Muscle of back (tissue), 11 donors: Measurements from ENCODE around the gene DCDC2. TPM values are rescaled to one million over a fixed set of nuclear protein-coding genes. Genes with fewer than 3 reads are reported as not detected.
"Not testable (repeated sequence)": the region's sequence is repeated elsewhere in the genome, so short reads cannot be mapped to it uniquely, and the experiment has no call there.

Source experiments
- DNase-seq, 3 donors: peaks; one replicate each; pipeline versions ENCODE4 v3.0.0 to v3.0.0-alpha.2; 2013
- polyA plus RNA-seq, 10 donors: library from polyadenylated mRNA; unstranded; fragments of 120-200 nt; gene quantifications; one replicate each; pipeline ENCODE4 v1.2.1, GENCODE V29; 2013; ENCODE audit not compliant: insufficient read length in 10 of 10

The DCDC2 gene
- polyA plus RNA-seq, 10 donors, result 0.05 to 0.22 (median 0.14) TPM

GRCh38 chr6:24327756-24328155 lies 30.1 kb downstream of the DCDC2 start:
- no peak for DNase-seq

- no peak for DNase-seq
These were observed 31.9 kb downstream of the DCDC2 start for GRCh38 chr6:24325978-24326377.

- DNase-seq, result no peak
These were observed 33.2 kb downstream of the DCDC2 start for GRCh38 chr6:24324617-24325016.

- no peak for DNase-seq
These were observed 34.1 kb downstream of the DCDC2 start for GRCh38 chr6:24323632-24324337.

- no peak for DNase-seq
These were observed 34.9 kb downstream of the DCDC2 start for GRCh38 chr6:24322924-24323323.

- DNase-seq, result not testable (repeated sequence)
These were observed 35.4 kb downstream of the DCDC2 start for GRCh38 chr6:24322446-24322845.

GRCh38 chr6:24321538-24322162 lies 36.2 kb downstream of the DCDC2 start:
- no peak for DNase-seq

GRCh38 chr6:24313251-24314141 lies 44.4 kb downstream of the DCDC2 start:
- no peak for DNase-seq

- not testable (repeated sequence) for DNase-seq
These were observed 46.1 kb downstream of the DCDC2 start for GRCh38 chr6:24311775-24312174.

- DNase-seq, result no peak
These were observed 50.0 kb downstream of the DCDC2 start for GRCh38 chr6:24307881-24308280.

- no peak for DNase-seq
These were observed 50.9 kb downstream of the DCDC2 start for GRCh38 chr6:24306936-24307335.

- no peak for DNase-seq
These were observed 51.8 kb downstream of the DCDC2 start for GRCh38 chr6:24306038-24306437.

- DNase-seq, result no peak
These were observed 60.9 kb downstream of the DCDC2 start for GRCh38 chr6:24296944-24297343.

- not testable (repeated sequence) for DNase-seq
These were observed 64.0 kb downstream of the DCDC2 start for GRCh38 chr6:24293852-24294251.

- no peak for DNase-seq
These were observed 70.6 kb downstream of the DCDC2 start for GRCh38 chr6:24287239-24287638.

GRCh38 chr6:24284006-24284405 lies 73.9 kb downstream of the DCDC2 start:
- DNase-seq, result no peak

GRCh38 chr6:24283043-24283985 lies 74.5 kb downstream of the DCDC2 start:
- peak; percentile 46 to 85 (median 59) for DNase-seq

GRCh38 chr6:24274441-24275083 lies 83.3 kb downstream of the DCDC2 start:
- peak in 1 of 3 donors; percentile 27 for DNase-seq

- DNase-seq, result peak in 1 of 3 donors; percentile 9
These were observed 84.6 kb downstream of the DCDC2 start for GRCh38 chr6:24273096-24273870.

- DNase-seq, result no peak
These were observed 85.3 kb downstream of the DCDC2 start for GRCh38 chr6:24272553-24272952.
